GM15510 (cell line): ENCODE measurements around the gene PSMB1.

Experiments used
- POLR2A ChIP-seq: IDR thresholded peaks from 3 replicates; pipeline ENCODE4 v1.6.1; 2011; ENCODE audit warnings: borderline replicate concordance; ENCODE audit not compliant: insufficient read length; ENCODE audit errors: extremely low read depth

Gene PSMB1

GRCh38 chr6:170554013-170554795 lies 1.1 kb upstream of the PSMB1 start, which contains the start of gene TBP:
Gene TBP, plus strand, starts transcription at chr6:170554369. Its CDS starts 2,661 bp downstream, at chr6:170557030.
- peak; percentile 70 for TF ChIP-seq POLR2A

GRCh38 chr6:170553534-170554012 lies 466 bp upstream of the PSMB1 start:
- TF ChIP-seq POLR2A, result no peak

DNA sequence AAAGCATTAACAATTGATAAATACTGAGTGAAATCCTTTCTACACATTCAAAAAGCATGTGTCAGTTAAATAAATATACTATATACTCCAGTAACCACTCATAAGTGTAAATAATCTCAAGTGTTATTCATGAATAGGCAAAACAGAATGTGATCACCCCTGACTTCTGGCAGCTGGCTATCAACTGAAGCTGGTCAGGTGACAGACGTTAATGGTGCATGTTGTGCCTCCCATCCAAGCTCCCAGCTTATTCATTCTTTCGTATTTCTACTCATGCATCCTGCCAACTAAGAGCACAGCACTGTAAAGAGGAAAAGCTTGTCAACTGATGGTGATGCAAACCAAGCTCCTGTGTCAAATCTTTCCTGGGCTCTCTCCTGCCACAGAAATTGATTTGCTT lies 7.7 kb downstream of the PSMB1 start:
- no peak for TF ChIP-seq POLR2A

- TF ChIP-seq POLR2A, result no peak
Observed at GRCh38 chr6:170542031-170542719, 10.9 kb downstream of the PSMB1 start.

DNA sequence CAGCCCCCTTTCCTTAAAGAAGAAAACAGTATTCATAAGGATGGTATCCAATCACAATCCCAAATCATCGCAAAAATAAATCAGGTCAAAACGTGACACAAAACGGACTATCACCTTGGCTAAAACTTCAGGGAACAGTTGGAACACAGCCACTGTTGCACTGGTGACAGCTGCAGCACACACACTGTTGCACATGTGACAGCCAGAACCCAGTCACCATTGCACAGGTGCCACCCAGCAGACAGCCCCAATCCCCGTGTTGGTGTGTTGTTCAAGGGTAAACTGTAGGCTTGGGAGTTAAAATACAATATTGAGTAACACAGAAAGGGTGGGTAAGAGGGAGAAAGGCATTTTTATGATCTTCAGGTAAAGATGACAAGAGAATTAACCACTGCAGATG lies 15.8 kb downstream of the PSMB1 start:
- TF ChIP-seq POLR2A, result no peak

GRCh38 chr6:170536671-170537070 lies 16.4 kb downstream of the PSMB1 start:
- no peak for TF ChIP-seq POLR2A

- no peak for TF ChIP-seq POLR2A
Observed at GRCh38 chr6:170535004-170535403, 18.1 kb downstream of the PSMB1 start.

DNA sequence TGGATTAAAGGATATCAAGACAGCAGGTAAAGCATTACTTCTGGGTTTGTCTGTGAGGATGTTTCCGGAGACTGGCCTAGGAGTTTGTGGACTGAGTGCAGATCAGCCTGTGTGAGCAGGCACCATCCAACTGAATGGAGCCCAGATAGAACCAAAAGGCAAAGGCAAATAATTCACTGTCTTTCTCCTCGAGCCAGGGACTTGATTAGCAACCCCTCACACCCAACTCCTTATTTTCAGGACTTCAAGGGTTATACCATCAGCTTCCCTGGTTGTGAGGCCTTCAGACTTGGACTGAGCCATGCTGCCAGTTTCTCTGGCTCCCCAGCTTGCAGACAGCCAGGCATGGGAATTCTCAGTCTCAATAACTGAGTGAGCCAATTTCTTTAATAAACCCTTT lies 19.3 kb downstream of the PSMB1 start:
- no peak for TF ChIP-seq POLR2A

- TF ChIP-seq POLR2A, result no peak
Observed at GRCh38 chr6:170532867-170533488, 20.1 kb downstream of the PSMB1 start.

DNA sequence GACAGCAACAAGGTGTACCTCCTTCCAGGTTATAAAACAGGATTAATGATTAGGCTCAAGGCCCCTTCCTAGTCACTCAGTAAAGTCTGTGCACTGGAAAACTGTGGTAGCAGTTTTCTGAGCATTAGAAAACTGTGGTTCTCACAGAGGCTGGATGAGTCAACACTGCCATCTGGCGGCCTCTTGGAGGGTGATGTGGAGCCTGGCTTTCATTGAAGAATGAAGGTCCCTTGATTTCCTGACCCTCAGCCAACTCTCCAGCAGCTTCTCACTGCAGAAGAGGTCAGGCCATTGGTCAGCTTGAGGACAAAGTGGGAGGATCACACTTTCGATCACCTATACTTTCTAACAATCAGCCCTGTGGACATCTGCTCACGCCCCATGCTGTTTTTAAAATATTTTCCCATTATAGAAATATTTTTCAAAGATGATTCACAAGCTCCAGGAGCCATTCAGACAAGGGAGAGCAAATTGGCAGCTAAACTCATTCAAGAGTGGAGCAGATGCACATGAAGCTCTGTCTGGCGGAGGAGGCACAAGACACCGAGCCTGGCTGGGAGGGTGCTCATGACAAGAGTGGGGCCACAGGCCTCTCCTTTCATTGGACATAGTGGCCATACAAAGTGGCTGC lies 23.2 kb downstream of the PSMB1 start:
- no peak for TF ChIP-seq POLR2A

DNA sequence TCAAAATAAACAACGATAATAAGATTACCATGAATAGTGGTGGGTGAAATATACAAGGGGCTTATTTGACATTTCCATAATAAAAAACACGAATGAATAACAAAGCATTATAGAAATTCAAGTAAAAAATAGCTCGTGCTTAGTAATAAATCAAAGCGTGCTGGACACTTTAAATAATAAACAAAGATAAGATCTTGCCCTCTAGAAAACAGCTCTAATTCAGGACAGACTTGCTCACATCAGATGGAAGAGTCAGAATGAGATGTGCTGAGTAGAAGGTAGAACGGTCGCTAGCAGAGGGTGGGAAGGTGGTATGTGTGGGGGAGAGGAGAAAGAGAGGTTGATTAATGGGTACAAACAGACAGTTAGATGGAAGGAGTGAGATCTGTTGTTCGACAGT lies 27.3 kb downstream of the PSMB1 start:
- TF ChIP-seq POLR2A, result no peak

DNA sequence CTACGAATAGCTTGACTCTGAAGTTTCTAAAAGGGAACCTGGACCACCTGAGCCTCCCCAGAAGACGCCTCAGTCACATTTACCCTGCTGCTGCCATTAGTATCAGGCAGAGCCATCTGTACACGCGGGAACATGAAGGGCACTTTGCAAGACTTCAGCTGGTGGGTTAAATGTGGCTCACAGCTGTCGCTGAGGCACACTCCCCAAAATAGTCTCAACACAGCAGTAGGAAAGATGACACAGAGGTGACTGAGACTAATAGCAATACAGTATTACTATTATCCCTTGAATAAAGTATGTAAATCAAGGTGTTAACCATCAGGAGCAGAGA lies 29.0 kb downstream of the PSMB1 start:
- TF ChIP-seq POLR2A, result no peak

- TF ChIP-seq POLR2A, result no peak
Observed at GRCh38 chr6:170523256-170524171, 29.6 kb downstream of the PSMB1 start.

DNA sequence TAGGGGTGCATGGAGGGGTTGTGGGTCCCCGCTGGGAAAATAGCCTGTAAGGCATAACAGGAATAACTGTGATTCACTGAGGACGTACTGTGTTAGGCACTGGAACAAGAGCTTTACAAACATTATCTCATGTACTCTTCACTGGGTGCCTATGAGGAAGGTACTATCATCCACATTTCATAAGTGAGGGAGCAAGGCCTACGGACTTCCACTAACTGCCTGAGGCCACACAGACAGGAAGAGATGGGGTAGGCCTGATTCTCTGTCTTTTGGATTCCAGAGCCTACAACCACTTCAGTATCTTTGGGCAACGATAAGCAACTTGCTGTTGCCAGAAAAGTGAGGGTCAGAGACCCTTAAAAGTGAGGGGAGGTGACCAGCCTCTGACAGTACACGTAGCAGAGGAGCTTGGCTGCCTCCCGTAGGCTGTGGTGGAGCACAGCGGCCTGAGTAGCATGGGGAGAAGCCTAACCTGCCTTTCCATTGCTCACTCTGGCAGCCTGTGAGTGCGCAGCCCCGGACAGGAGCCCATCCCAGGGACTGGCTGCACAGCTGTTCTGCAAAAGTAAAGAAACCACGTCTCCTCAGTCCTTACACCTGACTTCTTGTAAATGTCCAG lies 30.4 kb downstream of the PSMB1 start:
- no peak for TF ChIP-seq POLR2A
